NCI-H2107 (cell line): Measurements from ENCODE around the gene TMEM125.

ENCODE experiments used
- DNase-seq: peaks from one replicate; lab custom pipeline; 2025; lab: John Stamatoyannopoulos, UW

Gene TMEM125

GRCh38 chr1:43274125-43274803, 4.5 kb downstream of the TMEM125 start:
- no peak for DNase-seq

GRCh38 chr1:43274804-43275180, 5.0 kb downstream of the TMEM125 start:
- no peak for DNase-seq

GRCh38 chr1:43275826-43276620, 6.2 kb downstream of the TMEM125 start:
- DNase-seq = no peak

GRCh38 chr1:43276673-43277072, 6.9 kb downstream of the TMEM125 start:
- DNase-seq = no peak

GRCh38 chr1:43277116-43277876, 7.5 kb downstream of the TMEM125 start:
- DNase-seq = no peak

GRCh38 chr1:43279161-43279560, 9.4 kb downstream of the TMEM125 start:
- DNase-seq = no peak

- DNase-seq = no peak
These were observed 9.9 kb downstream of the TMEM125 start for GRCh38 chr1:43279666-43280065.

GRCh38 chr1:43280692-43281091, 10.9 kb downstream of the TMEM125 start:
- DNase-seq = no peak

- no peak for DNase-seq
These were observed 12.7 kb downstream of the TMEM125 start for GRCh38 chr1:43282220-43283195.

- no peak for DNase-seq
These were observed 14.3 kb downstream of the TMEM125 start for GRCh38 chr1:43284065-43284464.

GRCh38 chr1:43284546-43285110, 14.8 kb downstream of the TMEM125 start:
- no peak for DNase-seq

GRCh38 chr1:43285269-43285990, 15.6 kb downstream of the TMEM125 start, which contains the start of gene C1orf210:
Gene C1orf210, minus strand, starts transcription at chr1:43285581. Its CDS starts 2,311 bp downstream, at chr1:43283270.
- peak; percentile 74 for DNase-seq

GRCh38 chr1:43286115-43286514, 16.3 kb downstream of the TMEM125 start:
- DNase-seq = no peak

GRCh38 chr1:43286533-43286932, 16.8 kb downstream of the TMEM125 start:
- DNase-seq = no peak

GRCh38 chr1:43288058-43288784, 18.4 kb downstream of the TMEM125 start:
- DNase-seq = no peak

- DNase-seq = no peak
These were observed 19.3 kb downstream of the TMEM125 start for GRCh38 chr1:43288785-43289706.

GRCh38 chr1:43292216-43292615, 22.4 kb downstream of the TMEM125 start:
- no peak for DNase-seq

GRCh38 chr1:43292679-43293078, 22.9 kb downstream of the TMEM125 start:
- DNase-seq = no peak

- no peak for DNase-seq
These were observed 23.4 kb downstream of the TMEM125 start for GRCh38 chr1:43293176-43293575.
